Measurements from ENCODE around the gene NOTUM.

The NOTUM gene

GRCh38 chr17:81917565-81918332, 43.2 kb downstream of the NOTUM start, which contains the start of gene SIRT7:
Gene SIRT7, minus strand, starts transcription at chr17:81918176. Its CDS starts 45 bp downstream, at chr17:81918131.
- TF ChIP-seq, protein P1, sequence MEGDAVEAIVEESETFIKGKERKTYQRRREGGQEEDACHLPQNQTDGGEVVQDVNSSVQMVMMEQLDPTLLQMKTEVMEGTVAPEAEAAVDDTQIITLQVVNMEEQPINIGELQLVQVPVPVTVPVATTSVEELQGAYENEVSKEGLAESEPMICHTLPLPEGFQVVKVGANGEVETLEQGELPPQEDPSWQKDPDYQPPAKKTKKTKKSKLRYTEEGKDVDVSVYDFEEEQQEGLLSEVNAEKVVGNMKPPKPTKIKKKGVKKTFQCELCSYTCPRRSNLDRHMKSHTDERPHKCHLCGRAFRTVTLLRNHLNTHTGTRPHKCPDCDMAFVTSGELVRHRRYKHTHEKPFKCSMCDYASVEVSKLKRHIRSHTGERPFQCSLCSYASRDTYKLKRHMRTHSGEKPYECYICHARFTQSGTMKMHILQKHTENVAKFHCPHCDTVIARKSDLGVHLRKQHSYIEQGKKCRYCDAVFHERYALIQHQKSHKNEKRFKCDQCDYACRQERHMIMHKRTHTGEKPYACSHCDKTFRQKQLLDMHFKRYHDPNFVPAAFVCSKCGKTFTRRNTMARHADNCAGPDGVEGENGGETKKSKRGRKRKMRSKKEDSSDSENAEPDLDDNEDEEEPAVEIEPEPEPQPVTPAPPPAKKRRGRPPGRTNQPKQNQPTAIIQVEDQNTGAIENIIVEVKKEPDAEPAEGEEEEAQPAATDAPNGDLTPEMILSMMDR (conservative IDR thresholded peaks at IDR 0.05): no peak

DNA sequence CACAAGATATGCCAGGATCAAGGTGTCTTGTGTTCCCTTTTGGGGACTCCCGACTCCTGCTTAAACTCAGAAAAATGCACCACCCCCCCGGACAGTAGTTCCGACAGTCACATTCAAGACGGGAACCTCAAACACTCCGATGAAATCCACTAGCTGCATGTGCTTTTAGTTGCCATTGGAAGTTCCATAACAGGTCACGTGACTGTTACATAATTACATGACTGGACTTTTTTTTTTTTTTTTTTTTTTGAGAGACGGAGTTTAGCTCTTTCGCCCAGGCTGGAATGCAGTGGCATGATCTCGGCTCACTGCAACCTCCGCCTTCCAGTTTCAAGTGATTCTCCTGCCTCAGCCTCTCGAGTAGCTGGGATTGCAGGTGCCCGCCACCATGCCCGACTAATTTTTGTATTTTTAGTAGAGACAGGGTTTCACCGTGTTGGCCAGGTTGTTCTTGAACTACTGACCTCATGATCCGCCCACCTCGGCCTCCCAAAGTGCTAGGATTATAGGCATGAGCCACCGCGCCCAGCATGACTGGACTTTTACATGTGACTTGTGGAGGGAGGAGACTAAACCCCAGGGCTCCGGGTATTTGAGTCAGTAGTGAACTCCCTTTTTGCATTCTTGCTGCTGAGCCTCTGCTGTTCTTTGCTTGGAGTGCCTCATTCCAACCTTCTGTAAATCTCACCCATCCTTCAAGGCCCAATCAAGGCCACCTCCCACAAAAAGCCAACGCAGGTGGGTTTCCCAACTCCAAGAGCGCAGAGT, 44.6 kb downstream of the NOTUM start:
- peak overlapping the region; percentile 81; the same call in 1 of the 2 replicates for H3K27ac ChIP-seq
- TF ChIP-seq, protein P1 (conservative IDR thresholded peaks at IDR 0.05): no peak

More at GRCh38 chr17:81917565-81918332, 43.2 kb downstream of the NOTUM start, which contains the start of gene SIRT7:
- H3K27ac ChIP-seq: peak within 1 kb of the TSS; percentile 81

DNA sequence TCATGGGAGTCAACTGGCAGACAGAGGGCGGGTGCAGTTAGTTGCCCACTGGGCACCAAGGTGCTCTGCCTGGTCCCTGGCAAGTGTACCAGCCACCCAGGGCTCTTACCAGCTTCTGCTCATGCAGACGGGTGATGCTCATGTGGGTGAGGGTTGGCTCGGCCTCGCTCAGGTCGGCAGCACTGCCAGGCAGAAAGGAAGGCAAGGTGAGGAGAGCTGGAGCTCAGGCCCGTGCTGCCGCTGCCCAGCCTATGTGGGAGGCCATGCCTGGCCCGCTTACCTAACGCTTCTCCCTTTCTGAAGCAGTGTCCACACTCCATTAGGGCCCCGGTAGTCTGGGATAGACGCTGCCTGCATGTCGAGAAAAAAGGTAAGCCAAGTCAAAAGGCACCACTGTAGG, 45.7 kb downstream of the NOTUM start:
- TF ChIP-seq, protein P1 (conservative IDR thresholded peaks at IDR 0.05): no peak
- peak overlapping the region; percentile 5; the same call in 1 of the 2 replicates for H3K27ac ChIP-seq

- TF ChIP-seq, protein P1 (conservative IDR thresholded peaks at IDR 0.05): no peak
- H3K27ac ChIP-seq: no peak overlapping the region
Observed at GRCh38 chr17:81914103-81914850, 46.7 kb downstream of the NOTUM start.

DNA sequence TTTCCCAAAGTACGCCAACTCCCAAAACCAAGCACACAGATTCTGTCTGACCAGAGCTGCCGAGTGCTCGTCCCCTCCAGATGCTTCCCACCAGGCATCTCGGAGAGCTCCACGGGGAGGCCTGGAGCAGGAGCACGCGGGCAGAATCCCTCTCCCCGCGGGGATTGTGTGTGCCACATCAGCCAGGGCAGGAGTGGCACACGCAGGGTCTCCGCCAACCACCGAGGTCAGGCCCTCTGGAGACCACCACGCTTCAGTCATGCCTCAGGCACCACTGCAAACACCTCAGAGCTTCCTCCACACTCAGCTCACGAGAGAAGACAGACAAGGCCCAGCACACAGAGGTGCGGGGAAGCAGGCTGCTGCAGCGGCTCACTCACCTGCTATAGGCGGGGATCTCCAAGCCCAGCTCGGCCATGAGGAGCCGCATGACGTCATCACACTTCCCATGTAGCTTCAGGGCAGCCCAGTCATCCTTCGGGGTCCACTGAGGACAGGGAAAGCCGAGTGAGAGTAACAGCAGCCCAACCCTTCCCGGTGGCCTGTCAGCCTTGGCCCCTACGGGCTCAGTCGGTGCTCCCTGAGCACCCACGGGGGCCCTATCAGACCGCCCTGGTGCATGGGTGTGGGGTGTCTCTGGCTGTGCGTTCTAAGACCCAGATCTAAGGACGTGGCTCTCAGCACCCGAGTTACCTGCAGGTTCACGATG, 47.4 kb downstream of the NOTUM start:
- H3K27ac ChIP-seq: no peak overlapping the region
- TF ChIP-seq, protein P1 (conservative IDR thresholded peaks at IDR 0.05): no peak

DNA sequence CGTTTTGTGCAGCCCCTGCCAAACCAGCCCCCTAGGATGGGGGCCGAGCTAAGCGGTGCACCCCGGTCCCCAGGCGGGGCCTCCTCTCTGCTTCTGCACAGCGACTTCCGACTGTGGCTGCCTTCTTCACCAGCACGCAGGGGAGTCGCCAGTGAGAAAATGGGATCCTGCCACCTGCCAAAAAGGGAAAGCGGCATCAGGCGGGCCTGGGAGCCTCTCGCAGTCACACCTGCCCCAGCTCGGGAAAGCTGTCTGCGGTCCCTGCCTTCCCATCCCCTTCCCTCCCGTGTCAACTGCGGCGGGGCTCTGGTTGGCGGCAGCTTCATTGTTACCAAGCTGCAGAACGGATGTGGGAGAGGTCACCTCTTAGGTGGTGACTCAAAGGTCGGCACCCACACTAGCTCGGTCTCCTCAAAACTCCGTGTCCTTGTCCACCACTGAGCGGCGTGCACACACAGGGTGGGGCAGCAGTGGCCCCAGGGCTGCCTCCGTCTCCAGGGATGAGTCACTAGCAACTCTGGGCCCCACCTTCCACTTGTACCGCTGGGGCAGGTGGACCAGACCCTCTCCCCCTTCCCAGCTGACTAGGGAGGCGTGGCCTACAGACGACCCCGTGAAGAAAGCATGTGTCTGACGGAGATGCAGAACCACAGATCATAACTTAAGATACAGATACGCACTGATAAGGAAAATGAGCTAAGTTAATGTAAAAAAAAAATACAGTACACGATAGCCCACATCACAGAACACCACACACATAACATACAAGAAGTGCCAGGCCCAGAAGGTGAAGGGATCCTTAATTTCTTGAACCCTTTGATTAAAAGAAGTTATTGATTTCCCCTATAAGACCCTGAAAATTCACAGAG, 48.3 kb downstream of the NOTUM start:
- peak overlapping the region; percentile 64 for H3K27ac ChIP-seq
- TF ChIP-seq, protein P1 (conservative IDR thresholded peaks at IDR 0.05): no peak

Measured in VCaP (cell line).